Small intestine (tissue), 7 donors: ENCODE data around the gene TSPAN10. TPM values are rescaled to one million over a fixed set of nuclear protein-coding genes. Genes with fewer than 3 reads are reported as not detected.

Source experiments
- DNase-seq, 2 donors: peaks; one replicate each; pipeline versions ENCODE4 v3.0.0 to v3.0.0-alpha.2; 2013
- FAIRE-seq: peaks from 2 replicates; lab custom pipeline; 2012; peaks lifted over from hg19 to GRCh38; lab: Jason Lieb, UNC
- H3K27ac ChIP-seq, 3 donors: one replicate each; pipeline ENCODE4 v1.5.1; 2013; ENCODE audit warnings: low read length in 2 of 3, mild to moderate bottlenecking in 2 of 3, control low read depth in 1 of 3, inconsistent platforms in 1 of 3, low read depth in 1 of 3, moderate library complexity in 1 of 3
- H3K27me3 ChIP-seq, 3 donors: one replicate each; pipeline ENCODE4 v1.6.1; 2013; ENCODE audit warnings: low read length in 3 of 3, inconsistent platforms in 1 of 3; ENCODE audit not compliant: control insufficient read depth in 3 of 3, insufficient read depth in 3 of 3
- H3K36me3 ChIP-seq, 3 donors: one replicate each; pipeline ENCODE4 v1.6.1; 2013; ENCODE audit warnings: low read length in 3 of 3, inconsistent platforms in 1 of 3, low read depth in 1 of 3, mild to moderate bottlenecking in 1 of 3, moderate library complexity in 1 of 3; ENCODE audit not compliant: control insufficient read depth in 3 of 3, insufficient read depth in 2 of 3
- H3K4me1 ChIP-seq, 3 donors: one replicate each; pipeline ENCODE4 v1.6.1; 2013; ENCODE audit warnings: low read length in 2 of 3, inconsistent platforms in 1 of 3, low read depth in 1 of 3, mild to moderate bottlenecking in 1 of 3, moderate library complexity in 1 of 3; ENCODE audit not compliant: control insufficient read depth in 3 of 3, insufficient read depth in 2 of 3
- H3K4me3 ChIP-seq, 3 donors: one replicate each; pipeline ENCODE4 v1.5.1; 2013; ENCODE audit warnings: low read length in 3 of 3, control low read depth in 1 of 3, inconsistent platforms in 1 of 3, low read depth in 1 of 3, mild to moderate bottlenecking in 1 of 3, moderate library complexity in 1 of 3
- H3K9me3 ChIP-seq, 2 donors: one replicate each; pipeline ENCODE4 v1.6.1; 2013; ENCODE audit warnings: low read depth in 1 of 2, low read length in 1 of 2; ENCODE audit not compliant: control insufficient read depth in 2 of 2, insufficient read depth in 1 of 2
- WGBS, 3 donors: extraction: QIAGEN DNeasy Blood & Tissue Kit; methylation state at CpG; one replicate each; pipeline ENCODE4 v1.1.7; 2013; 5-methylcytosine and 5-hydroxymethylcytosine counted together
- polyA plus RNA-seq, 4 donors: library from polyadenylated mRNA; stranded (reverse) in 3 of 4; unstranded in 1 of 4; fragments of 200-250 nt in 3 of 4; fragments of 120-200 nt in 1 of 4; gene quantifications; one replicate each; pipeline versions ENCODE4 v1.2.1 to v1.2.3, GENCODE V29; 2013
- donor health status: healthy with polysubstance abuse.
- donor health status: control.
- donor health status: control.
- donor health status: Bipolar disorder and iron deficiency.
- donor health status: healthy.

TSPAN10 gene
- polyA plus RNA-seq, 4 donors, result 0.40 to 1.1 TPM; not detected in 2

DNA sequence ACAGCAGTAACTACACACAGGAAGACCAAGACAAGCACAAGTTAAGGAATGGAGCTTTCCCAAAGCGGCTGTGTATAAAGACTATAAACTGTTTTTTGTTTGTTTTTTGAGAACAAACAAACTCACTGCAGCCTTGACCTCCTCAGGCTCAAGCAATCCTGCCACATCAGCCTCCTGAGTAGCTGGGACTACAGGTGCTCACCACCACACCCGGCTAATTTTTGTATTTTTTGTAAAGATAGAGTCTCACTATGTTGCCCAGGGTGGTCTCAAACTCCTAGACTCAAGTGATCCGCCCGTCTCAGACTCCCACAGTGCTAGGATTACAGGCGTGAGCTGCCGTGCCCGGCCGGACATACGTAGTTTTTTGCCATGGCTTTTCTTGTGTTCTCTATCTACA lies 23.4 kb downstream of the TSPAN10 start:
- WGBS, 3 donors, result 90 to 97% (median 95%) methylated on average over 9 of the region's 9 CpGs
- no peak for FAIRE-seq

DNA sequence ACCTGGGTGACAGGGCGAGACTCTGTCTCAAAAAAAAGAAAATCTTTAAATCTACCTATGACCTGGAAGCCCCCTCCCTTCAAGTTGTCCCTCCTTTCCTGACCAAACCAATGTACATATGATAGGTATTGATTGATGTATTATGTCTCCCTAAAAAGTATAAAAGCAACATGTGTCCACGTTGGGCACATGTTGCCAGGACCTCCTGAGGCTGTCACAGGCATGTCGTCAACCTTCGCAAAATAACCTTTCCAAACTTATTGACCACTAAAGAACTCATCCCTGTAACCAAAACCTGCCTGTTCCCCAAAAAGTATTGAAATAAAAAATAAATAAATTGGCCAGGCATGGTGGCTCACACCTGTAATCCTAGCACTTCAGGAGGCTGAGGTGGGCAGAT lies 25.0 kb downstream of the TSPAN10 start:
- H3K9me3 ChIP-seq, result no peaks in the 10 kb centered on the region
- no peaks in the 10 kb centered on the region for H3K27me3 ChIP-seq
- H3K4me3 ChIP-seq, result no peak overlapping the region
- H3K4me1 ChIP-seq, result peaks cover 0 to 7% (median 5%) of the 10 kb centered on the region in 3 donors
- WGBS, 3 donors, result 92 to 97% (median 93%) methylated on average over 4 of the region's 4 CpGs
- H3K27ac ChIP-seq, result no peak overlapping the region
- FAIRE-seq (no peak), DNase-seq (no peak)
- peaks cover 0 to 13% (median 0%) of the 10 kb centered on the region in 3 donors for H3K36me3 ChIP-seq

More for the DNA sequence above, 23.4 kb downstream of the TSPAN10 start:
- Histone ChIP-seq H3K36me3 (peaks cover 0 to 13% (median 0%) of the 10 kb centered on the region in 3 donors), H3K4me1 (peaks cover 0 to 3% (median 3%) of the 10 kb centered on the region in 3 donors), H3K27me3 (no peaks in the 10 kb centered on the region), H3K9me3 (no peaks in the 10 kb centered on the region), H3K27ac (no peak overlapping the region), H3K4me3 (no peak overlapping the region)
- DNase-seq, result no peak

DNA sequence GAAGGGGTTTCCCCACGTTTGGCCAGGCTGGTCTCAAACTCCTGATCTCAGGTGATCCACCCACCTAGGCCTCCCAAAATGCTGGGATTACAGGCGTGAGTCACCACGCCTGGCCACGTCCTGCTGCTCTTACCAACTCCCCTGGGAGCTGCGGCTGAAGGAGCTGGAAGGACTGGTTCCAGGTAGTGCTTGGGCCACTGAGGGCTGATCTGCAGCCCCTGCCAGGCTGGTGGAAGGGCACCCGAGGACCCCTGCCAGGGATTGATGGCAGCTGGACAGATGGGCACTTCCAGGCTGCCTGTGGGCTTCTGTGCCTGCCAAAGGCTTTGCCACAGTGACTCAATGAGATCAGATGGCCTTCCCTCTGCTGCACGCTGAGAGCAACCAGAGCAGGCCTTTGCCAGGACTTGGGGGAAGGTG lies 27.1 kb downstream of the TSPAN10 start:
- Histone ChIP-seq H3K27me3 (no peaks in the 10 kb centered on the region), H3K4me3 (no peak overlapping the region), H3K27ac (no peak overlapping the region), H3K36me3 (peaks cover 0 to 28% (median 0%) of the 10 kb centered on the region in 3 donors), H3K4me1 (peaks cover 4 to 10% (median 5%) of the 10 kb centered on the region in 3 donors), H3K9me3 (no peaks in the 10 kb centered on the region)
- DNase-seq (no peak), FAIRE-seq (no peak)
- 75 to 87% (median 82%) methylated on average over 7 of the region's 7 CpGs for WGBS, 3 donors

DNA sequence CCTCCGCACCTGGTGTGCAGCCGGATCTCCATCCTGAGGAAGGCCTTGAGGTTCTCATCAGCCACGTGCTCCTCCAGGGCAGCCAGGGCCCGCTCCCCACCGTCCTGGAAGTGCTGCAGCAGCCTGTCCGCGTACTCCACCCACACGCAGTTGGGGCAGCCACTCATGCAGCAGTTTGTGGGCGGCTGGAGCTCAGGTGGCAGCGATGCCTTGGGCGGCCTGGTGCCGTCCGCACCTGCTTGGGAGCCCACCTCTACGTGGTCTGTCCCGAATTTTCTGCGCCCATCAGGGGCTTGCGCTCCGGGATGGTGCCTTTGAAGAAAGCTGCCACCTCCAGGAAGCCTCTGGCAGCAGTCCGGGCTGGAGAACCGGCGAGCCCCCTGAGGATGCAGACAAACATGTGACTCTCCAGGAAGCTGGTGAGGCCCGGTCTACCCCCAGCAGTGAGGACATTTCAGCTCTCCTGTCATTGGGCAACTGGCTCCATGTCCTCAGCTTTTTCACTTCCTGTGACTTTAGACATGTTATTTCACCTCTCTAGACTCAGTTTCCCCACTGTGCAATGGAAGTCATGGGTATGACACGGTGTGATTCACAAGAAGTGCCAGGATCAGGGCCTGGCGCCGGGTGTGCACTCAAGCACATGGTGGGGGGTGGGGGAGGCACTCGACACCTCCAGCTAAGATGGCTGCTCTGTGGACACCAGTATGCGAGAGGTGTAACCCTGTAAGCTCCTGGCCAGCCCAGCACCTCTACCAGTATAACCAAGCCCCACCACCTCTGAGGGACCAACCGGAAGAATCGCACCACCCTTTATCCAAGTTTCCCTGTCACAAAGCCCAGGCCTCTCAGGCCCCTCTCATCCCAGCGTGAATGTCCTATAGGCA lies 28.5 kb downstream of the TSPAN10 start:
- 56 to 64% (median 60%) methylated on average over 30 of the region's 30 CpGs for WGBS, 3 donors
- Histone ChIP-seq H3K9me3 (no peaks in the 10 kb centered on the region), H3K36me3 (peaks cover 0 to 41% (median 0%) of the 10 kb centered on the region in 3 donors), H3K27ac (peak overlapping the region in 2 of 3 donors; percentile 67 to 86), H3K4me1 (peaks cover 4 to 10% (median 5%) of the 10 kb centered on the region in 3 donors), H3K27me3 (no peaks in the 10 kb centered on the region), H3K4me3 (peak overlapping the region; percentile 89 to 90 (median 89))
- DNase-seq, result peak in 1 of 2 donors; percentile 48
- no peak for FAIRE-seq

DNA sequence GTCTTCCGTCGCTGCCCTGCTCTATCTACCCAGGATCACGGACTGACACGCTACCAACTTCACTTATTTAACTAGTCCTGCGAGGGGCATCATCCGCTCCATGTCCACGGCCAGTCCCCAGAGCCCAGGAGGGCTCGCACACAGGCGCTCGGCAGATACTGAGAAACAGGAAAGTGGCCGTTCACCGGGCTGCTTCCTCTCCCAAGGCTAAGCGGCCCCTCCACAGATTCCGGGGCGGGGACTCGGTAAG lies 29.0 kb downstream of the TSPAN10 start:
- Histone ChIP-seq H3K4me3 (peak overlapping the region; percentile 89 to 90 (median 89)), H3K9me3 (no peaks in the 10 kb centered on the region), H3K36me3 (peaks cover under 1 to 46% (median under 1%) of the 10 kb centered on the region in 3 donors), H3K27ac (peak overlapping the region; percentile 57 to 86 (median 67)), H3K4me1 (peaks cover 4 to 10% (median 5%) of the 10 kb centered on the region in 3 donors), H3K27me3 (no peaks in the 10 kb centered on the region)
- no peak for DNase-seq
- WGBS, 3 donors, result 0% methylated on average over 16 of the region's 16 CpGs
- FAIRE-seq, result no peak

DNA sequence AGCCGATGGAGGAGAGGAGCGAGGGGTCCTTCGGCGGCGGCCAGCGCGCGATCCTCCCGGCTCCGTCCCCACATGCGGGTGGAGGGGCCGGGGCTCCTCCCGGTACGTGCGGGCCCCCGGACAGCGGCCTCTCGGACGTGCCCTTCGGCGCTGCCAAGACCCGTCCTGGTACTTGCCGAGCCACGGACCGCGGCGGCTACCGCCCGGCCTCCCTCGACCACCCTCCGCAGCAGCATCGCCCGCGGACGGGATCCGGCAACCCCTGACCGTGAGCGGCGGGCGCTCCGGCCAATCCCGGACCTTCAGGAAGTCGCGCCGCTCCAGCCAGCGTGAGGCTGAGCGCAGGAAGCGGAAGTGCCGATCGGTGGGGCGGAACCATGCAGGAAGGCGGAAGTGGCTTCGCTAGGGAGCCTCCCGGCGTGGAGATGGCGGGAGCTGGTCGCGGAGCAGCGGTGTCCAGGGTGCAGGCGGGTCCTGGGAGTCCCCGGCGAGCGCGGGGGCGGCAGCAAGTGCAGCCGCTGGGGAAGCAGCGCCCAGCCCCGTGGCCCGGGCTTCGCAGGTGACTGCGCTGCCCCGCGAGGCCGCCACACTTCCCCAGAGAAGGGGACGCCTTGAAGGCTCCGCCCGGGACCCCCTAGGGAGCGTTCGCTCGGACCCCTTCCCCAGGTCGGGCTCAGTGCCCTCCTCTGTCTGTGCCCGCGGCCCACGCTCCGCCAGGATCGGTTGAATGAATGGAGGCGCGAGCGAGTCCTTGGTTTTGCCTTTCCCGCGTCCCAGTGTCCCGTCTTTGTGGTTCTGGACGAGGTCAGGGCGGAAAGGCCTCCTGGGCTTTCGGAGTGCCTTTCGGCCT lies 29.6 kb downstream of the TSPAN10 start, which contains the start of the genes CCDC137 and OXLD1:
Gene CCDC137 (plus strand): TSS at position 396 of the 850 bp plus-strand sequence. CDS start 30 bp downstream, at position 426.
Gene OXLD1 (minus strand): TSS at position 264 of the 850 bp plus-strand sequence. CDS start 28 bp downstream, at position 236.
- DNase-seq (peak; percentile 94 to 97), FAIRE-seq (no peak)
- H3K36me3 ChIP-seq, result peaks cover 3 to 52% (median 4%) of the 10 kb centered on the region in 3 donors
- H3K4me3 ChIP-seq, result peak within 1 kb of the TSS; percentile 89 to 90 (median 89)
- H3K9me3 ChIP-seq, result no peaks in the 10 kb centered on the region
- 0 to 1% (median 0%) methylated on average over 48 to 96 of the region's 96 CpGs for WGBS, 3 donors
- peak within 1 kb of the TSS; percentile 66 to 86 (median 67) for H3K27ac ChIP-seq
- no peaks in the 10 kb centered on the region for H3K27me3 ChIP-seq
- peaks cover 4 to 10% (median 5%) of the 10 kb centered on the region in 3 donors for H3K4me1 ChIP-seq

DNA sequence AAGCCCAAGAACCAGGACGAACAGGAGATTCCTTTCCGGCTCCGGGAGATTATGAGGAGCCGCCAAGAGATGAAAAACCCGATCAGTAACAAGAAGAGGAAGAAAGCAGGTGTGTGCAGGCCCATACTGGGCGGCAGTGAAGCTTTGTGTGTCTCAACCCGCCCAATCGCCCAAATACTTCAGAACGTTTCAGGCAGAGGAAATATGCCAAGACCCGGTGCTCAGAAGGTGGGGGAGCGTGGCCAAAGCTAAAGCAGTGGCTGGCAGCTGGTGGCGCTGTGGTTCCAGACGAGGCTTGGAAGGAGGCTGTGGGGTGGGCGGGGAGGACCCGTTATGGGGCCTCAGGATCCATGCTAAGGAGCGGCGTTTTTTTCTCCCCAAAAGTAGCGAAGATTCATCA lies 30.8 kb downstream of the TSPAN10 start:
- no peak overlapping the region for H3K27ac ChIP-seq
- H3K36me3 ChIP-seq, result peaks cover 3 to 64% (median 6%) of the 10 kb centered on the region in 3 donors
- DNase-seq (no peak), FAIRE-seq (no peak)
- 85 to 87% (median 85%) methylated on average over 18 of the region's 18 CpGs for WGBS, 3 donors
- H3K4me3 ChIP-seq, result no peak overlapping the region
- H3K9me3 ChIP-seq, result no peaks in the 10 kb centered on the region
- no peaks in the 10 kb centered on the region for H3K27me3 ChIP-seq
- peaks cover 4 to 10% (median 5%) of the 10 kb centered on the region in 3 donors for H3K4me1 ChIP-seq

DNA sequence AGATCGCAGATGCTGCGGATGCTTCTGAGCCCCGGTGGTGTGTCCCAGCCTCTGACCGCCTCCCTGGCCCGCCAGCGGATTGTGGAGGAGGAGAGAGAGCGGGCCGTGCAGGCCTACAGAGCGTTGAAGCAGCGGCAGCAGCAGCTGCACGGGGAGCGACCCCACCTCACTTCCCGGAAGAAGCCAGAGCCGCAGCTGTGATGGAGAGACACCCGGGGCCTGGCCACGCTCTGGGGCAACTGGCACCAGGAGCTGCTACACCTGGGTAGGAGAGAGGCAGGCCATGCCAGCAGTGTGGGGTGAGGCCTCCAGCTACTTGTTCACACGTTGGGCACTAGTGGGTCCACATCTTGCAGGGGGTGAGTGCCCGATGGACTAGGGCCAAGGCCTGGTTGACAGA lies 35.5 kb downstream of the TSPAN10 start:
- no peak overlapping the region for H3K27ac ChIP-seq
- H3K9me3 ChIP-seq, result peaks cover 0 to 5% of the 10 kb centered on the region in 2 donors
- no peak for FAIRE-seq
- no peaks in the 10 kb centered on the region for H3K27me3 ChIP-seq
- peaks cover 6 to 75% (median 10%) of the 10 kb centered on the region in 3 donors for H3K36me3 ChIP-seq
- 81 to 88% (median 87%) methylated on average over 18 of the region's 18 CpGs for WGBS, 3 donors
- peaks cover 0 to 4% (median 3%) of the 10 kb centered on the region in 3 donors for H3K4me1 ChIP-seq
- no peak for DNase-seq
- H3K4me3 ChIP-seq, result no peak overlapping the region
